HG02938 (cell line): ENCODE measurements around the gene TEX11.
"Not testable (repeated sequence)": the region's sequence is repeated elsewhere in the genome, so short reads cannot be mapped to it uniquely, and the experiment has no call there.

Source experiments
- ATAC-seq: cut with Tn5 transposase; IDR thresholded peaks from one replicate; pipeline ENCODE4 v1.9.1; 2021; ENCODE audit warnings: mild to moderate bottlenecking, moderate library complexity; ENCODE audit not compliant: unreplicated experiment

Gene TEX11

DNA sequence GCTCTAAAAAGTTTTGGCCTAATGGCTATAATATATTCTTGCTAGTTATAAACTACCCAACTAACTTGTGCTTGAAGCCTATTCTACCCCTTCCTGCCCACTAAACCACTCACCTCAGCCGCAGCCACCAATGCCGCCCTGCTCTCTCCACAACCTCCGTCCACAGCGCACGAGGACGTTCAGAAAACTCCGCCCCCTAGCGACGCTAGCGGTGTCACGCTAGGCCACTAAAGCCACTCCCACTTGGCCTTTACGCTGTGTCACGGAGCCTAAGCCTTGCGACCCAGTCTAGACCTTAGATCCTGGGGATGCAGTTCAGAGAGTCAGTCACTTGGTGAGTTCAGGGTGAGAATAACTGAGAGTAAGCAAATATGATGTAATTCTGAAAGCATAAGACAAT lies at the start of gene TEX11:
TSS of gene TEX11 (minus strand) at position 171 of the 400 bp plus-strand sequence. CDS start 922 bp downstream, outside the sequence.
- no peak for ATAC-seq

GRCh38 chrX:70954871-70955270 lies 46.4 kb upstream of the TEX11 start:
- ATAC-seq = no peak

DNA sequence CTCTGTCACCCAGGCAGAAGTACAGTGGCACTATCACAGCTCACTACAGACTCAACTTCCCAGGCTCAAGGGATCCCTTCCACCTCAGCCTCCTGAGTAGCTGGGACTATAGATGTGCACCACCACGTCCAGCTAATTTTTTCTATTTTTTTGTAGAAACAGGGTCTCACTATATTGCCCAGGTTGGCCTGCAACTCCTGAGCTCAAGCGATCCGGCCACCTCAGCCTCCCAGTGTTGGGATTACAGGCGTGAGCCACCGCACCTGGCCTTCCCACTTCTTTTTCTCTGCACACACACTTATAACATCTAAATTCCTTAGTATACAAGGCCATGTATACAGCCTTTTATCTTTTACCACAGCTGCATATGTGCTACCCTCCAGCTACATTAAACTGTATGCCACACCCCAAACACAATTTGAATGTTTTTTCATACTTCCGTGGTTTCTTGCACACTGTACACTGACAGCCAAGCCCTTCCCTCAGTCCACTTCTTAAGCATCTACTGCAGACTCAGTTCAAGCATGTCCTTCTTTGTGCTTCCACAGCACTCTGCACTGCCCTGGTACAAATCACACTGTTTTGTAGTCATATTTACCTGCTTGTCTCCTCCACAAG lies 15.9 kb upstream of the TEX11 start:
- ATAC-seq = no peak

DNA sequence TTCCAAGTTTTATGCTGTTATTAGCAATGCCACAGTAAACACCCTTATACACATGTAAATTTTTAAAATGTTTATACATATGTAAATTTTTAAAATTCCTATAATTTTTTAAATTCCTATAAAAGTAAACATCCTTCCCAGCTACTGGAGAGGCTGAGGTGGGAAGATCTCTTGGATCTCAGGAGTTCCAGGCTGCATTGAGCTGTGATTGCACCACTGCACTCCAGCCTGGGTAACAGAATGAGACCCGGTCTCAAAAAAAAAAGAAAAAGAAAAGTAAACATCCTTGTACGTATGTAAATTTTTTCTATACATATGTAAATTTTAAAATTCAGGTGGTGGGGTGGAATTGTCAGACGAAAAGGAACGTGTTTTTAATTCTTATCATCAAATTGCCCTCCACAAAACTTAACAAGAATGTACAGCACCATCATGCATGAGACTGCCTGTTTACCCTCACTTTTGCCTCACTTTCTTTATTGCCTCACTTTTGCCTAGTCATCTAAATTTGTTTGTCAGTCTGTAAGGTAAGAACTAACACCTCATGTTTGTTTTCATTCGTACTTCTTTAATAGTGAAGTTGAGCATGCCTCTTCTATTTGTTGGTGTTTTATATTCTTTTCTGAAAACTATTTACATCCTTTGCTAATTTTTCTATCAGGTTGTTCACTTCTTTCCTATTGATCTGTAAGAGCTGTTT lies 14.4 kb upstream of the TEX11 start:
- ATAC-seq = no peak

- no peak for ATAC-seq
These were observed 13.3 kb upstream of the TEX11 start for GRCh38 chrX:70921709-70922352.

DNA sequence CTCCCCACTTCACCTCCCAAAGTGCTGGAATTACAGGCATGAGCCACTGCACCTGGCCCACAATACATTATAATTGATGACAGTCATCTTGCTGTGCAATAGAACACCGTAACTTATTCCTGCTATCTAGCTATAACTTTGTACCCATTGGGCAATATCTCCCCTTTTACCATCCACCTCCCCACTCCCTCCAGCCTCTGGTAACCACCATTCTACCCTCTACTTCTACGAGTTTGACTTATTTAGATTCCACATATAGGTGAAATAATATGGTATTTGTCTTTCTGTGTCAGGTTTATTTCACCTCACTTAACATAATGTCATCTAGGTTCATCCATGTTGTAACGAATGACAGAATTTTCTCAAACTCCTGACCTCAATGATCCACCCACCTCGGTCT lies 8.2 kb upstream of the TEX11 start:
- ATAC-seq = no peak

DNA sequence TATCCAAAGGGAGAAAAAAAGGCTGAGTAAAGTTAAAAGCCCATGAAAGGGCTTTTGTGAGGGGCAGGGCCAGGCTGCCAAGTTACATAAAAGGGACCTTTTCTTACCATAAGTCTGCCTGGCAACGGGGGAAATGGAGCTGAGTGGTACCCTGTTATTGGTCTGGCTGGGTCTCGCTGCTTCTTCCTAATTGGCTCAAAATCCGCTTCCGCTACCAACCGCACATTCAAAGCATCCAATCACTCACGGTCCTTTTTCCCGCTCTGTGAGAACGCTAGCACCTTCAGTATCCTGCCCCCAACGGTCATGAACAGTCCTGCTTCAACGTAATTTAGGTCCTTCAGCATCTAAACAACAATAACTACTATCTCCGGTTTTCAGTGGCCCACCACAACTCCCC lies 611 bp downstream of the TEX11 start:
- ATAC-seq = no peak

DNA sequence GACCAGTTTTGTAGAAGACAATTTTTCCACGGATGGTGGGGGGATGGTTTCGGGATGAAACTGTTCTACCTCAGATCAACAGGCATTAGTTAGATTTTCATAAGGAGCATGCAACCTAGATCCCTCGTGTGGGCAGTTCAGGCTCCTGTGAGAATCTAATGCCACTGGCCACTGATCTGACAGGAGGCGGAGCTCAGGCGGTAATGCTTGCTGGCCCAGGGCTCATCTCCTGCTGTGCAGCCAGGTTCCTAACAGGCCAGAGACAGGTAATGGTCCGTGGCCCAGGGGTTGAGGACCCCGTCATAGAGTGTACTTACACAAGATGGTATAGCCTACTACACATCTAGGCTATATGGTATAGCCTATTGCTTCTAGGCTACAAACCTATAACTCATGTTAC lies 7.0 kb downstream of the TEX11 start:
- ATAC-seq = no peak

- not testable (repeated sequence) for ATAC-seq
These were observed 18.1 kb downstream of the TEX11 start for GRCh38 chrX:70890441-70890840.

DNA sequence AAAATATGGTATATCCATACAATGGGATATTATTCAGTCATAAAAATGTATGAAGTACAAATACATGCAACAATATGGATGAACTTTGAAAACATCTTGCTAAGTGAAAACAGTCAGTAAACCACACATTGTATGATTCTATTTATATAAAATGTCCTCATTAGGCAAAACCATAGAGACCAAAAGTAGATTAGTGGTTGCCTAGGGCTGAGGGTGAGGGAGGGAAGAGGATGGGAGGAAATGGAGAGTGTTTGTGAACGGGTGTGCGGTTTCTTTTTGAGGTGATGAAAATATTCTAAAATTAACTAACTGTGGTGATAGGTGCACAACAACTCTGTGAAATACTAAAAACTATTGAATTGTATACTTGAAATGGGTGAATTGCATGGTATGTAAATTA lies 29.6 kb downstream of the TEX11 start:
- no peak for ATAC-seq

GRCh38 chrX:70852294-70852693 lies 56.2 kb downstream of the TEX11 start:
- no peak for ATAC-seq

DNA sequence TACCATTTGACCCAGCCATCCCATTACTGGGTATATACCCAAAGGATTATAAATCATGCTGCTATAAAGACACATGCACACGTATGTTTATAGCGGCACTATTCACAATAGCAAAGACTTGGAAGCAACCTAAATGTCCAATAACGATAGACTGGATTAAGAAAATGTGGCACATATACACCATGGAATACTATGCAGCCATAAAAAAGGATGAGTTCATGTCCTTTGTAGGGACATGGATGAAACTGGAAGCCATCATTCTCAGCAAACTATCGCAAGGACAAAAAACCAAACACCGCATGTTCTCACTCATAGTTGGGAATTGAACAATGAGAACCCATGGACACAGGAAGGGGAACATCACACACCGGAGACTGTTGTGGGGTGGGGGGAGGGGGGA lies 64.4 kb downstream of the TEX11 start:
- not testable (repeated sequence) for ATAC-seq

DNA sequence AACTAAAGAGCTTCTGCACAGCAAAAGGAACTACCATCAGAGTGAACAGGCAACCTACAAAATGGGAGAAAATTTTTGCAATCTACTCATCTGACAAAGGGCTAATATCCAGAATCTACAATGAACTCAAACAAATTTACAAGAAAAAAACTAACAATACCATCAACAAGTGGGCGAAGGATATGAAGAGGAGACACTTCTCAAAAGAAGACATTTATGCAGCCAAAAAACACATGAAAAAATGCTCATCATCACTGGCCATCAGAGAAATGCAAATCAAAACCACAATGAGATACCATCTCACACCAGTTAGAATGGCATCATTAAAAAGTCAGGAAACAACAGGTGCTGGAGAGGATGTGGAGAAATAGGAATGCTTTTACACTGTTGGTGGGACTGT lies 64.9 kb downstream of the TEX11 start:
- not testable (repeated sequence) for ATAC-seq

DNA sequence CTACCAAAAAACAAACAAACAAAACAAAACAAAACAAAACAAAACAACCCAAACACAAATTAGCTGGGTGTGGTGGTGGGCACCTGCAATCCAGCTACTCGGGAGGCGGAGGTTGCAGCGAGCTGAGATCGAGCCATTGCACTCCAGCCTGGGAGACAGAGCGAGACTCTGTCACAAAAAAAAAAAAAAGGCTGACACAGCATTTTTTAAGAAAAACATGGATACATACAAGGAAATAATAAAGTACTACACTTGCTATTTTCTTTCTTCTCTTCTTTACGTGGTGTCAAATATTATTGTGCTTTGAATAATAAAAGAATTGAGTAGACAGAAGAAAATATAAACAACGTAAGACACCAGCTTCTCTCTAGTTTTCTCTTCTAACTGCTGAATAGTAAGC lies 73.9 kb downstream of the TEX11 start:
- ATAC-seq = no peak

- no peak for ATAC-seq
These were observed 81.8 kb downstream of the TEX11 start for GRCh38 chrX:70826715-70827114.

DNA sequence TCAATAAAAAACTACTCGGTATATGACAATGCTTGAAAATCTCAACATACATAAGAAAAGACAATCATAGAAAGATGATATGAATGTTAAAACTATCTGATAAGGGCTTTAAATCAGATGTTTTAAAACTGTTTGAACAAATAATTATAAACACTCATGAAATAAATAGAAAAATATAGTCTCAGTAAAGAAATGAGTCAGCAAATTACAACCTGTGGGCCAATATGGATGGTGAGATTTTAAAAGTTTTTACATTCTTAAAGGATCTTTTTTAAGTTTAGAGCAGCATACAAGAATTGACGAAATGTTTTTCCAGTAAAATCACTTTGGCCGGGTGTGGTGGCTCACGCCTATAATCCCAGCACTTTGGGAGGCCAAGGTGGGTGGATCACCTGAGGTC lies 83.1 kb downstream of the TEX11 start:
- ATAC-seq = no peak

DNA sequence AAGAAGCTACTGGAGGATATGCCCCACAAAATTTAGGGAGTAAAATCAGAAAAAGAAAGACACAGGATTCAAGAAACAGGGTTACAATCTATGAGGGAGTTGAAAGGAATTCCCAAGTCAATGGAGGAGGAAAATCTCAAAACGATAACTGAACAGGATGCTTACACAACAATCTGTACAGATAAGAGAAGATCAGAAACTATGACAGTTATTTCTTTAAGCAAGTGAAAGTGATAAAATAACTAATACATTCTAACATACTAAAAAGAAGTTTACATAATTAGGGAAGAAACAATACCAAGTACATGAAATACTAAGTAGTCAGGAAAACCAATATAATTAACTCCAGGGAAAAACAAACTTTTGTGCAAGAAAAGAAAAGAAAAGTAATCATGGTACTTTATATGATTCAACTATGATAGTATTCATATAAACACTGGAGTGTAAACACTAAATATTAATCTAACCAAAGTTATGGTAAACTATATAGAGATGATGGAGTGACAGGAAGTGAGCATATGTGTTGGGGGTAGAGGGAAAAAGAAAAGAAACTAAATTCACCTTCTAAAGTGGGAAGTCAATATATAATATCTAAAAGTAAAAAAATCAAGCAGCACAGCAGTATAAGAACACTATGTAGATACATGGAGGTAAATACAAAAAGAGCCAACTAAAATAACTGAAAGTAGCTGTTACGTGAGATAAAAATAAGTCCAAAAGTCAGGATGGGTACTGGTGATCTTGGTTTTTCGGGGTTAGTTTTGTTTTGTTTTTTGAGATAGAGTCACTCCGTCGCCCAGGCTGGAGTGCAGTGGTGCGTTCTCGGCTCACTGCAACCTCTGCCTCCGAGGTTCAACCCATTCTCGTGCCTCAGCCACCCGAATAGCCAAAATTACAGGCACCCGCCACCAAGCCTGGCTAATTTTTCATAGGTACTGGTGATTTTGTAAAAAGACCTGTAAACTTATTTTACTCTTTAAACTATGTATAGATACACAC lies 99.3 kb downstream of the TEX11 start:
- ATAC-seq = no peak

DNA sequence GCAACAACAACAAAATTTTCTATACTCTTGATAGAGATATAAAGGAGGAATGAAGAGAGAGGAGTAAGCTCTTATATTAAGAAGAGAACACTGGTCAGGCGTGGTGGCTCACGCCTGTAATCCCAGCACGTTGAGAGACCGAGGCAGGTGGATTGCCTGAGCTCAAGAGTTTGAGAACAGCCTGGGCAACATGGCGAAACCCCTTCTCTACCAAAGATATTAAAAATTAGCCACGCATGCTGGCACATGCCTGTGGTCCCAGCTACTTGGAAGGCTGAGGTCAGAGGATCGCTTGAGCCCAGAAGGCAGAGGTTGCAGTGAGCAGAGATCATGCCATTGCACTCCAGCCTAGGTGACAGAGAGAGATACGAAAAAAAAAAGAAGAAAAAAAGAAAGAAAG lies 102.4 kb downstream of the TEX11 start:
- ATAC-seq = no peak

DNA sequence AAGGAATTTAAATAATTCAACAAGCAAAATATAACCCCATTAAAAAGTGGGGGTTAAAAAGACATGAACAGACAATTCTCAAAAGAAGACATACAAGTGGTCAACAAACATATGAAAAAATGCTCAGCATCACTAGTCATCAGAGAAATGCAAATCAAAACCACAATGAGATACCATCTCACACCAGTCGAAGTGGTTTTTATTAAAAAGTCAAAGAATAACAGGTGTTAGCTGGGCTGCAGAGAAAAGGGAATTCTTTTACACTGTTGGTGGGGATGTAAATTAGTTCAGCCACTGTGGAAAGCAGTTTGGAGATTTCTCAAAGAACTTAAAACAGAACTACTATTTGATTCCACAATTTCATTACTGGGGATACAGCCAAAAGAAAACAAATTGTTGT lies 111.8 kb downstream of the TEX11 start:
- ATAC-seq = not testable (repeated sequence)

- ATAC-seq = no peak
These were observed 134.3 kb downstream of the TEX11 start for GRCh38 chrX:70774223-70774622.

DNA sequence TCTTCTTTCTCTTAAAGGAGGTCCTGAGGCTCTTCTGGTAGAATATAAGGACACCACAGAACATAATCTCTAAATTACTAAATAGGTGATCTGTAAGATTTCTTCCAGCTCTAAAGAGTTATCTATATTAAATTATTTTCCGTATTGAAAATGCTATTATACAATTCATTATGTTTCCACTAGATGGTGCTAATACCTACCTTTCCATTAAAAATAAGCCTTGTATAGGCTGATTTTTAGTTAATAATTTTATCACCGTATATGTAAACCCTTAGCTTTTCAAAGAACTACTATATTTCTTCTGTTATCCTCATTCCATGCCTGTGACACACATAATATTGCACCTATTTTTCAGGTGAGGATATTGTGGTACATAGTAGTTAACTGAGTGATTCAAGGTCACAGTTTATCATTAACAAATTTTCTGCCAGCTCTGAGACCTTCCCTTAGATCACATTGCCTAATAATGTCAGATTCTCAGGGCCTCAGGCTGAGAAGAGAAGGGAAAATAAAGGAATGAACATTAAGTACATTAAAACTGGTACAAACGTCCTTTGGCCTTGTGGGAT lies 138.8 kb downstream of the TEX11 start:
- no peak for ATAC-seq
